Measurements from ENCODE around the gene IL2RG.
A peak's percentile ranks its signal among the peaks of the same experiment; 100 is the strongest.

The IL2RG gene

DNA sequence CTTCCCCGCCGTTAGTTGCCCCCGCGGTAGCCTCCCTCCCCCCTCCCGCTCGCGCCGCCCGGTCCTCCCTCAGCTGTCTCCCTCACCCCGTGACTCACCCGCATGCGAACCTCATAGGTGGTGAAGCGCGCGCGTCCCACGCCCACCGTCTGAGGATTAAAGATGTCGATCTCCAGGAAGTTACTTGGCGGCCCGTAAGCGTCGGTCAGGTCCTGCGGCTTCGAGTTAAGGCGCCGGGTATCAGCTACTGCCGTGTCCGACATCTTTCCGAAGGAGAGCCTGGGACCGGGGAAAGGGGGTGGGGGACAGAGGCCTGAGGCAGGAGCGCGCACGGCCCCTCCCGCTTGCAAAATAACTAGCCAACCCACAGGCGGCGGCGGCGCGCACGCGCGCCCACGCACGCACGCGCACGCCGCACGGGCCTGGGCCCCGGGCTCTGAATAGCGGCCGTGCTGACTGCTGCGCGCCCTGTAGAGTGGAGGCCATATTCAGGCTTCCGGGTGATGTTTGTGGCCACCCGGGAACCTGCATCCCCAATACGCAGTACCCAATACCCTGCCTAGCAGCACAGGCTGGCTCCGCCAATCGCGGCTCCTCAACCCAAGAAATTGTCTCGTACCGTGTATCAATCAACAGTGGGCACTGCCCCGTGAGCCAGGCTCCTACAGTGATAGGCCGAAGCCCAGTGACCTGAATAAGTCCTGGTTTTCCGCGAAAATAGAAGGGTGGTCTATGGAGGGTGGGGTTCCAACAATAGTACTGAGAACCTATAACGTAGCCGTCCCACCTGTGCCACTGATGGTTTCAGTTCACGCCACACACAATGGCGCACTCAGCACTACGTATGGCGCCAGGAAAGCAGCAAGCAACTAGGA, 43.1 kb downstream of the IL2RG start, which contains the start of gene SNX12:
Gene SNX12, minus strand, starts transcription at position 291 of the 875 bp plus-strand sequence. Its CDS starts 28 bp downstream, at position 263.
- peak; percentile 95 for DNase-seq (ENCODE audit: low spot score)

DNA sequence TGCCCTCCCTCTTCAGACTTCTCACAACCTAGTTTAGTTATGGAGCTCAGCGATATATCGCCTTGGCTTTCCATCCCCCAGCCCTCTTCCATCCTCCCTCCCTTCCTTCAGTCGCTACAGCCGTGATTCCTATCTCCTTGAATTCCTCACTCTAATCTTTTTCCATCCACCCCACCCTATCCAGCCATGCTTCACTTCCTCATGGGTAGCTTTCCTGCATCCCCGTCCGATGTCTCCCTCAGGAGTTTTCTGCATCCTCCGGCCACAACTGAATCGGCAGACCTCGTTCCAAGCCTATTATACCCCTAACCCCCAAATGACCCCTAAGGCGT, 43.7 kb downstream of the IL2RG start:
- no peak for DNase-seq (ENCODE audit: low spot score)

DNA sequence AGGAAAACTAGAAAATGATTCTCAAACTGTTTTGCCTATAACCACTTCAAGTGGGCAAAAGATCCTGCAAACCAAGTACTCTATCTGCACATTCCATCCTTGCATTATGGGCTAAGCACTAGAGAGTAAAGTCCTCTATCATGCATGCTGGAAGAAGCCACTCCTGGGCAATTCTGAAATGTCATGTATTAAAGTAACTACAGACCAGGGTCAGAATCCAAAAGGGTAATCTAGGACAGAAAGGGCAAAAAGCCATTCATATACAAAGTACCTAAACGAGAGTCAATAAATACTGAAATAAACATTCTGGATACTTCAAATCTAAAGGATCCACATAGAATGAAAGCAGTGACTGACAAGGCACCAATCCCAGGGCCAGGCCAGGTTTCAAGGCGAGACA, 44.3 kb downstream of the IL2RG start:
- DNase-seq (ENCODE audit: low spot score) = no peak

DNA sequence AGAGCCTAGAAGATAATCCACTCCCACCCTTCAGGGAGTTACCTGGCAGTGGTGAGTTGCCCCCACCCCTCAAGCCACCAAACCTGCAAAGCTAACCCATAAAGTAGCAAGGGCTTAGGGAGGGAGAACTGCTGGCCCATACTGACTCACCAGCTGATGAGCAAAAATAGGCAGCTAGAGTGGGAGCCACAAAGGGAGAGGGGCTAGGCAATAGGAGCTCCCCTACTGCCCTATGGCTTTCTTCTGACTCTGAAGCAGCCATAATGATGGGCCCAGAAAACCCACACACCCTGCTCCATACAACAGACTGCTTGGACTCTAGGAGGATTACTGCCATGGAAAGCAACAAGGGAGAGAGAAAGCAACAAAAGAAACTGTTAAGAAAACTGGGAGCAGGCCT, 51.2 kb downstream of the IL2RG start:
- DNase-seq (ENCODE audit: low spot score) = no peak

DNA sequence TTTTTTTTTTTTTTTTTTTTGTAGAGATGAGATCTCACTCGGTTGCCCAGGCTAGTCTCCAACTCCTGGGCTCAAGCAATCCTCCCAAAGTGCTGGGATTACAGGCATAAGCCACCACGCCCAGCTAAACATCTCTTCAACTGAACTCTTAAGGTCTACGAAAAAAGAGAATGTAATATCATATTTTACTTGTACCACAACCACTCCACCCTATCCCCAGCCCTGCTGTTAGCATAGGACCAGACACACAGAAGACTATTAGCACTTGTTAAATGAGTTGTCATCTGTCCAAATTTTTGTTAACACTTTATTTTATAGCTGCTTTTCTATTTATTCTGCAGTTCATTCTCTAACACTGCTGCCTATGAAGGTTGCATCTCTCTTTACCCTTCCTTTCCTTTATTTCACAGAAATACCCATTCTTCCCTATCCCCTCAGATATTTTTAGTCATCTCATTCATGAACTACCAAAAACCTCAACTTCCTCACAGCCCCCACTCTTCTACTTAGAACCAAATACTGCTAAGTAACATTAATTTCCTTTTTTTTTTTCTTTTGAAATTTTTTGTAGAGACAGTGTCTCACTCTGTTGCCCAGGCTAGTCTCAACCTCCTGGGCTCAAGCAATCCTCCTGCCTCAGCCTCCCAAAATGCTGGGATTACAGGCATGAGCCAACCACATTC, 53.4 kb downstream of the IL2RG start:
- DNase-seq (ENCODE audit: low spot score) = no peak
